Measurements from ENCODE around the gene PAPPA2.

Gene PAPPA2

DNA sequence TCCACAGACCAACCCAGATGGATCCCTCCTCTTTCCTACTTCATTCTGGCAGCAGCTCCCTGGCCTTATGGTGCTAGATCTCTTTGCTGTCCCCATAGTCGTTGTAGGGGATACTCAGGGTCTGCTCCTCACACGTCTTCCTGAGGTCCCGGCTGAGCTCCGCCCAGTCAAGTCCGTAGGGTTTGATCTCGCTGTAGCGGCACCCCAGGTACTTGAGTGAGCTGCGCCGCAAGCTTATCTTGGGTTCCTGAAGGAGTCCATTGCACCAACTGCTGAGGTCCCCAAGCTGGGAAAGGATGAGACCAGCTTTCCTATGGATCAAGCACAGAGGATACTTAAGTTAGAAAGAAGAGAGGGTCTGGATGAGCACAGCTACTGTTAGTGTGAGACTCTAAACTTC is 401.2 kb downstream of the PAPPA2 start:
- Mint-ChIP-seq H3K4me3 (no peak overlapping the region), H3K9me3 (no peaks in the 10 kb centered on the region), H3K27ac (no peak overlapping the region), H3K27me3 (no peaks in the 10 kb centered on the region), H3K36me3 (no peaks in the 10 kb centered on the region), H3K4me1 (no peaks in the 10 kb centered on the region)
- ATAC-seq: no peak

- no peaks in the 10 kb centered on the region for H3K9me3 Mint-ChIP-seq
- no peaks in the 10 kb centered on the region for H3K36me3 Mint-ChIP-seq
- H3K4me1 Mint-ChIP-seq: no peaks in the 10 kb centered on the region
- H3K27me3 Mint-ChIP-seq: no peaks in the 10 kb centered on the region
- no peak overlapping the region for H3K27ac Mint-ChIP-seq
- no peak overlapping the region for H3K4me3 Mint-ChIP-seq
- ATAC-seq: no peak
Observed at GRCh38 chr1:176866011-176866714, 403.2 kb downstream of the PAPPA2 start.

- H3K4me1 Mint-ChIP-seq: no peaks in the 10 kb centered on the region
- no peak overlapping the region for H3K27ac Mint-ChIP-seq
- no peak overlapping the region for H3K4me3 Mint-ChIP-seq
- H3K27me3 Mint-ChIP-seq: no peaks in the 10 kb centered on the region
- ATAC-seq: no peak
- no peaks in the 10 kb centered on the region for H3K9me3 Mint-ChIP-seq
- no peaks in the 10 kb centered on the region for H3K36me3 Mint-ChIP-seq
Observed at GRCh38 chr1:176869577-176869976, 406.6 kb downstream of the PAPPA2 start.

DNA sequence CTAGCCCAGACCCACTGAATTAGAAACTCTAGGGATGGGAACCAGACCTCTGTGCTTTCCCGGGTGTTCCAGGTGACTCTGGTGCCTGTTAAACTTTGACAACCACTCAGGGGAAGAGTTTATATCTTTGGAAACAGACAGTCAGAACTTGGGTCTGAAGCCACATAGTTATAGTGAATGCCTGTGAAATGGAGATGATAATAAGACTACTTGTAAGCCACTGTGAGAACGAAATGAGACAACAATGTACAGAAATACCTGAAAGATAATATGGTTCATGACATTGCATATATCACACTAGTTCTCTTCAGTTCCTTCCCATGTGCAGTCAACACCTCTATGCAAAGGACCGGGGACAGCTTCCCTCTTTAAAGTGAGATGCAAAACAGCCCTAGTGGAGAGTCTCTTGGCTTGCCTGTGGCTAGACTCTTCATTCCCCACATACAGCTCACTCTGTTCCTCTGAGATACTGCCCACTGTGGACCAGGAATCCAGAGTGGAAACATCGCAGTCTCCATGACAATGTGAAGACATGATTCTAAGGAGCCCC is 414.1 kb downstream of the PAPPA2 start:
- Mint-ChIP-seq H3K27ac (no peak overlapping the region), H3K4me1 (no peaks in the 10 kb centered on the region), H3K27me3 (no peaks in the 10 kb centered on the region), H3K36me3 (no peaks in the 10 kb centered on the region), H3K4me3 (no peak overlapping the region), H3K9me3 (no peaks in the 10 kb centered on the region)
- no peak for ATAC-seq

DNA sequence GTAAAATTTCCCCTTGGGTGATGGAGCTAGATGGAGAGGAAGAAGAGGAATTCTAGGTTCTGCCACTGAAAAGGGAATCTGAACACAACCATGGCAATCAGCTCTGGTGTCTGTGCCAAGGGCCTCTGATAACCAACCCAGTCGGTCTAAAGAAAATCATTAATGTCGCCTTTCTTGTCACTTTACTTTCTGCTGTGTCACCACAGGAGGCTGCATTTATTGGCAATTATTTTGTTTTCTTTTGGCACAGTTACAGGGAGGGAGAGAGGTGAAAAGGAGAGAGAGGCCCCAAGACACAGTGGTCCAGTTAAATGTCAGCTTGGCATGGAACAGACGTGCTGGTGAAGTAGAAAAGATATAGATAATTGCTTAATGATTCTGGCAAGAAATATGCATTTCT is 414.6 kb downstream of the PAPPA2 start:
- no peaks in the 10 kb centered on the region for H3K36me3 Mint-ChIP-seq
- no peak overlapping the region for H3K27ac Mint-ChIP-seq
- H3K9me3 Mint-ChIP-seq: no peaks in the 10 kb centered on the region
- no peaks in the 10 kb centered on the region for H3K4me1 Mint-ChIP-seq
- H3K27me3 Mint-ChIP-seq: no peaks in the 10 kb centered on the region
- ATAC-seq: no peak
- H3K4me3 Mint-ChIP-seq: no peak overlapping the region

GRCh38 chr1:176878750-176879536 is 416.0 kb downstream of the PAPPA2 start:
- Mint-ChIP-seq H3K27me3 (no peaks in the 10 kb centered on the region), H3K4me3 (no peak overlapping the region), H3K4me1 (no peaks in the 10 kb centered on the region), H3K9me3 (no peaks in the 10 kb centered on the region), H3K27ac (no peak overlapping the region), H3K36me3 (no peaks in the 10 kb centered on the region)
- ATAC-seq: peak; percentile 4

- no peaks in the 10 kb centered on the region for H3K36me3 Mint-ChIP-seq
- no peaks in the 10 kb centered on the region for H3K27me3 Mint-ChIP-seq
Observed at GRCh38 chr1:176879784-176880620, 417.0 kb downstream of the PAPPA2 start.

DNA sequence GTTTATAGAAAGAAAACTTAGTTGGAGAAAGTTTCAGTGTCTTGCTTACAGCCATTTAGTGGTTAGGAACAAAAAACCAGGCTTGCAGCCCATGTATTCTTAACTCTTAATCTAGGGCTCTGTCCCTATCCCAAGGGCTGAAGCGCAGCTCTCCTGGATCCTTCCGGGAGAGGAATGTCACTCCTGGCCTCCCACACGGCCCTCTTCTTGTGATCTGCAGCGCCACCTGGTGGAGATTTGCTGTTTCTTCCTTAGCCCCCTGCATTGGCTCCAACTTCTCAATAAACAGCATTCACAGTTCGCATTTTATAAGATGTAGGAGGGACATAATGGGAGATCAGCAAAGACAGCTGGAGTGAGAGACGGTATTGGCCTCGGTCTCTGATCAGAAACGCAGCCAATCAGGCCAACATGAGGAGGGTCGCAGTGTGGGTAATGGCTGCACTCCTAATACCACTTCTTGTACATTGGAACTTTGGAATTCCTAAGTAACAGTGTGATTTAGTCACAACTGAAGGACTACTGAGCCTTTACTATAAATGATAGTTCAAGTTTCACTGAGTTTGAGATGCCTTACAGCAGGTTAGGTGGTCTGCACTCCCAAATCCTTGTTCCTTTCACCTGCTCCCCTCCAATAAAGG is 418.1 kb downstream of the PAPPA2 start:
- no peak for ATAC-seq
- Mint-ChIP-seq H3K27me3 (no peaks in the 10 kb centered on the region), H3K27ac (no peak overlapping the region), H3K4me3 (no peak overlapping the region), H3K9me3 (no peaks in the 10 kb centered on the region), H3K4me1 (no peaks in the 10 kb centered on the region), H3K36me3 (no peaks in the 10 kb centered on the region)

More at GRCh38 chr1:176879784-176880620, 417.0 kb downstream of the PAPPA2 start:
- no peak overlapping the region for H3K27ac Mint-ChIP-seq
- ATAC-seq: no peak
- H3K4me3 Mint-ChIP-seq: no peak overlapping the region
- no peaks in the 10 kb centered on the region for H3K9me3 Mint-ChIP-seq
- H3K4me1 Mint-ChIP-seq: no peaks in the 10 kb centered on the region

- Mint-ChIP-seq H3K9me3 (no peaks in the 10 kb centered on the region), H3K4me1 (no peaks in the 10 kb centered on the region), H3K27ac (no peak overlapping the region), H3K27me3 (peaks cover 23% of the 10 kb centered on the region), H3K4me3 (no peak overlapping the region), H3K36me3 (no peaks in the 10 kb centered on the region)
- no peak for ATAC-seq
Observed at GRCh38 chr1:176884286-176884685, 421.3 kb downstream of the PAPPA2 start.

DNA sequence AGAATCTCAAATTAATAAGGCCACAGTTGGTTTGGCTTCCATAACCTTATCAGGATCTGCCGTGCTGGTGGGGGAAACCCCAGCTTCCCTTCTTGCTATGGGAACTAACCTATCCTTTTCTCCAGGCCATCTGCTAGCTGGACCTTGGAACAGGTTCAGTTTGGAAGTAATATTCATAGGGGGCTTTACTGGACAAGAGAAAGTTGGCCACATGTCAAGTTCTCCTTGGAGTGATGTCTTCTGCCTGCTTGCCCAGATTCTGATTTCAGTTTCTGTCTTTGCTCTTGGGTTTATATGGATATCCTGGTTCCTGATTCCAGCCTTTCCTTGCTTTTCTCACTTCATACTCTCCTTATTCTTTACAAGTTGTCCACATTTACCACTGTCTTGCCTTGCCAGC is 421.9 kb downstream of the PAPPA2 start:
- Mint-ChIP-seq H3K27ac (no peak overlapping the region), H3K27me3 (peaks cover 23% of the 10 kb centered on the region), H3K4me1 (no peaks in the 10 kb centered on the region), H3K36me3 (no peaks in the 10 kb centered on the region), H3K4me3 (no peak overlapping the region), H3K9me3 (no peaks in the 10 kb centered on the region)
- no peak for ATAC-seq

- Mint-ChIP-seq H3K9me3 (no peaks in the 10 kb centered on the region), H3K27ac (no peak overlapping the region)
- ATAC-seq: no peak
Observed at GRCh38 chr1:176885341-176885740, 422.4 kb downstream of the PAPPA2 start.

GRCh38 chr1:176885751-176886150 is 422.8 kb downstream of the PAPPA2 start:
- Mint-ChIP-seq H3K9me3 (no peaks in the 10 kb centered on the region), H3K36me3 (no peaks in the 10 kb centered on the region), H3K4me1 (no peaks in the 10 kb centered on the region), H3K27ac (no peak overlapping the region), H3K27me3 (peaks cover 23% of the 10 kb centered on the region), H3K4me3 (no peak overlapping the region)
- ATAC-seq: no peak

More at GRCh38 chr1:176885341-176885740, 422.4 kb downstream of the PAPPA2 start:
- Mint-ChIP-seq H3K27me3 (peaks cover 23% of the 10 kb centered on the region), H3K36me3 (no peaks in the 10 kb centered on the region), H3K4me1 (no peaks in the 10 kb centered on the region), H3K4me3 (no peak overlapping the region)

DNA sequence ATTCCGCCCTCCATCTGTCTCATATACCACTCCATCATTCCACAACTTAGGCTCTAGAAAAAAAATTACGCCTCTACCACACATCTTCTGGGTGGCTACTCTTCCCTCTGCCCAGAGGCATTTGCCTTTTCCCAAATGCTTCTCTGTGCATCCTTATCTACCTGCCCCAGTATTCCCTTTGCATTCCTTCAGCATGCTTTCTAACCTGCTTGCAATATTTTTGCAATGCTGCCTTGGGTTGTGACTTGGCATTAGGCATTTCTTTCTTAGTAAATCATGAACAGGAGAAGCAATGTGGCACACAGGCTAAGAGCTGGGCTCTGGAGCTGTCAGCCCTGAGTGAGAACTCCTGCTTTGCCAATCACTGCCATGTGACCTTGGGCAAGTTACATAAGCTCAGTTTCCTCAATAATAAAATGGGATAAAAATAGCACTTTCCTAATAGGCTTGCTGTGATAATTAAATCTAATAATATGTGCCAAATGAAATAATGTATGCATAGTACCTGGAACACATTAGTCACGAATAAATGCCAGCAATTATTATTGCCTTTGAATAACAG is 425.6 kb downstream of the PAPPA2 start:
- Mint-ChIP-seq H3K36me3 (no peaks in the 10 kb centered on the region), H3K9me3 (no peaks in the 10 kb centered on the region)

GRCh38 chr1:176893625-176894352 is 430.8 kb downstream of the PAPPA2 start:
- Mint-ChIP-seq H3K4me3 (no peak overlapping the region), H3K9me3 (no peaks in the 10 kb centered on the region), H3K36me3 (no peaks in the 10 kb centered on the region), H3K27me3 (peaks cover 14% of the 10 kb centered on the region), H3K27ac (no peak overlapping the region), H3K4me1 (peaks cover 9% of the 10 kb centered on the region)
- ATAC-seq: no peak

More for the DNA sequence above, 425.6 kb downstream of the PAPPA2 start:
- H3K4me3 Mint-ChIP-seq: no peak overlapping the region
- no peak overlapping the region for H3K27ac Mint-ChIP-seq
- H3K27me3 Mint-ChIP-seq: peaks cover 23% of the 10 kb centered on the region
- no peak for ATAC-seq
- no peaks in the 10 kb centered on the region for H3K4me1 Mint-ChIP-seq

Measured in stimulated activated memory B cell treated with anti-CD40 and anti-IgM and Interleukin-4, amounts not matched to agents 10 μg/mL and 1 μg/mL and 100 μg/mL, for 72 hours (primary cell).